A549 (cell line): ENCODE measurements around the gene AKNAD1.

Experiments
- BHLHE40 ChIP-seq: IDR thresholded peaks from 2 replicates; pipeline ENCODE4 v1.6.1; 2012; ENCODE audit warnings: low read depth, low read length, inconsistent platforms
- JUN ChIP-seq, 2 experiments: fragments of >200 bp; sonication (Bioruptor Twin); formaldehyde crosslinking; IDR thresholded peaks; 2 replicates in 1 of 2; 3 replicates in 1 of 2; pipeline ENCODE4 v1.6.1; 2016 to 2017
- JUNB ChIP-seq: fragments of >200 bp; sonication (Bioruptor Twin); formaldehyde crosslinking; IDR thresholded peaks from 2 replicates; pipeline ENCODE4 v1.6.1; 2016
- NFE2L2 ChIP-seq: fragments of 150-350 bp; conservative IDR thresholded peaks from 2 replicates; pipeline ENCODE4 v1.6.1; 2014; ENCODE audit warnings: low read length
- POLR2A ChIP-seq: IDR thresholded peaks from 2 replicates; pipeline ENCODE4 v1.6.1; 2012; ENCODE audit warnings: mild to moderate bottlenecking, low read length
- RAD21 ChIP-seq, 2 experiments: fragments of >200 bp in 1 of 2; sonication (Bioruptor Twin) in 1 of 2; formaldehyde crosslinking in 1 of 2; IDR thresholded peaks in 1 of 2; conservative IDR thresholded peaks in 1 of 2; 2 replicates in 1 of 2; 3 replicates in 1 of 2; pipeline ENCODE4 v1.6.1; 2012 to 2018; ENCODE audit warnings: inconsistent platforms in 1 of 2
- RCOR1 ChIP-seq: fragments of 150-350 bp; IDR thresholded peaks from 2 replicates; pipeline ENCODE4 v1.6.1; 2014; ENCODE audit warnings: antibody characterized with exemption, low read length, low read depth
- SMC3 ChIP-seq: fragments of >200 bp; sonication (Bioruptor Twin); formaldehyde crosslinking; IDR thresholded peaks from 3 replicates; pipeline ENCODE4 v1.6.1; 2018; ENCODE audit warnings: inconsistent platforms
- USF2 ChIP-seq: fragments of 450-650 bp; IDR thresholded peaks from 2 replicates; pipeline ENCODE4 v1.6.1; 2014; ENCODE audit warnings: antibody characterized with exemption
- TF ChIP-seq, protein P1 (sequence below): fragments of >200 bp; sonication (Bioruptor Twin); formaldehyde crosslinking; IDR thresholded peaks from 3 replicates; pipeline ENCODE4 v1.5.1; 2016

GRCh38 chr1:108851567-108851966 lies 5.3 kb downstream of the AKNAD1 start:
- TF ChIP-seq, protein P1, sequence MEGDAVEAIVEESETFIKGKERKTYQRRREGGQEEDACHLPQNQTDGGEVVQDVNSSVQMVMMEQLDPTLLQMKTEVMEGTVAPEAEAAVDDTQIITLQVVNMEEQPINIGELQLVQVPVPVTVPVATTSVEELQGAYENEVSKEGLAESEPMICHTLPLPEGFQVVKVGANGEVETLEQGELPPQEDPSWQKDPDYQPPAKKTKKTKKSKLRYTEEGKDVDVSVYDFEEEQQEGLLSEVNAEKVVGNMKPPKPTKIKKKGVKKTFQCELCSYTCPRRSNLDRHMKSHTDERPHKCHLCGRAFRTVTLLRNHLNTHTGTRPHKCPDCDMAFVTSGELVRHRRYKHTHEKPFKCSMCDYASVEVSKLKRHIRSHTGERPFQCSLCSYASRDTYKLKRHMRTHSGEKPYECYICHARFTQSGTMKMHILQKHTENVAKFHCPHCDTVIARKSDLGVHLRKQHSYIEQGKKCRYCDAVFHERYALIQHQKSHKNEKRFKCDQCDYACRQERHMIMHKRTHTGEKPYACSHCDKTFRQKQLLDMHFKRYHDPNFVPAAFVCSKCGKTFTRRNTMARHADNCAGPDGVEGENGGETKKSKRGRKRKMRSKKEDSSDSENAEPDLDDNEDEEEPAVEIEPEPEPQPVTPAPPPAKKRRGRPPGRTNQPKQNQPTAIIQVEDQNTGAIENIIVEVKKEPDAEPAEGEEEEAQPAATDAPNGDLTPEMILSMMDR = no peak
- TF ChIP-seq POLR2A (no peak), SMC3 (no peak), USF2 (no peak), BHLHE40 (no peak), JUN (IDR thresholded peaks at IDR 0.05) (no peak), NFE2L2 (no peak), RCOR1 (no peak), RAD21 (conservative IDR thresholded peaks at IDR 0.05 in 1 of 2, IDR thresholded peaks at IDR 0.05 in 1 of 2) (no peak), JUNB (no peak)
